D721Med (cell line): ENCODE measurements around the gene FOXC1.

Experiments
- DNase-seq: peaks from one replicate; pipeline ENCODE4 v3.0.0; 2011; ENCODE audit warnings: low spot score; ENCODE audit not compliant: insufficient read length
- FAIRE-seq: peaks from 2 replicates; lab custom pipeline; 2011; peaks lifted over from hg19 to GRCh38; lab: Jason Lieb, UNC
- CTCF ChIP-seq: IDR thresholded peaks from 2 replicates; pipeline ENCODE4 v1.5.1; 2012; ENCODE audit warnings: mild to moderate bottlenecking, control low read depth; ENCODE audit not compliant: insufficient read depth; ENCODE audit errors: missing control alignments

The FOXC1 gene

DNA sequence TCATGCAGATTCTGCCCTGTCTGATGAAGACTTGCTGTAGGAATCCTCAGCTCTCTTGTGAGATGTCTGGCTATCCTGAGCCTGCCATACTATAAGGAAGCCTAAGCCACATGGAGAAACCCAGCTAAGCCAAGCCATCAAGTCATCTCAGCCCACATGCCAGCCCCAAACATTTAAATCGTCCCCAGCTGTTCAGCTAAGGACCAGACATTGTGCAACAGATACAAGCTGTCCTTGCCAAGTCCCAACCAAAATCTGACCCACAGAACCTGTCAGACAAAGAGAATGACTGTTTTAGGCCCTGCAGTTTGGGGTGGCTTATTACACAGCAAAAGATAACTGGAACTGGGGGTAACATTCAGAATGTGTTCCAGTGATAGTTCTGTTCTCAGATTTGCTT is 36.8 kb upstream of the FOXC1 start:
- TF ChIP-seq CTCF: no peak
- no peak for FAIRE-seq
- DNase-seq: no peak

DNA sequence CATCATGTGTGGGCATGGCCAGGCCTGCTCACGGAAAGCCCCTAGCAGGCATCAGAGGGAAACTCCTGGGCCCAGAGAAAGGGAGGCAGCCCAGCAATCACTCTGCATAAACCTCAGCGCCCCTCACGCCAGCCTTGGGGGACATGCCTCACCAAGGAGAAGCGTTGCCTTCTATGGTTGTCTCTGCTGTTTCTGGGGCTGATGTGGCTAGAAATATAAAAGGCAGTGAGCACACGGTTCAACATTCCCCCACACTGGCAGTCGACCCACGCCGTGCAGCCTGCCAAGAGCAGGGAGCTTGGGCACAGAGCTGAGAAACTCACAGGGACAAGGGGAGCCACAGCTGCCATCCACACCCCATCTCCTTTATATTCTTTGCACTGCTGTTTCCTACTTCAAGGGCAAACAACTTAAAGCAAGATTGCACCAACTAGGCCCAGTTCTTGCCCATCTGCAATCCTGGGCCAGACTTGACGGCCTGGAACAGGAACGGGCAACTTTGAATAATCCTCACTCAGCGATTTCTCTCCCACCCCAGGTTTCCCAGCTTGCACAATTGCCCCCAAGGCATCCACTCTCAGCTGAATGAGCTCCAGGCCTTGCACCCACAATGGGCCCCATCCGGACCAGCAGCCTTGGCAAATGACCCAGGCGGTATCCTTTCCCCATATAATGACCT is 35.5 kb upstream of the FOXC1 start:
- TF ChIP-seq CTCF: no peak
- DNase-seq (no peak), FAIRE-seq (no peak)

DNA sequence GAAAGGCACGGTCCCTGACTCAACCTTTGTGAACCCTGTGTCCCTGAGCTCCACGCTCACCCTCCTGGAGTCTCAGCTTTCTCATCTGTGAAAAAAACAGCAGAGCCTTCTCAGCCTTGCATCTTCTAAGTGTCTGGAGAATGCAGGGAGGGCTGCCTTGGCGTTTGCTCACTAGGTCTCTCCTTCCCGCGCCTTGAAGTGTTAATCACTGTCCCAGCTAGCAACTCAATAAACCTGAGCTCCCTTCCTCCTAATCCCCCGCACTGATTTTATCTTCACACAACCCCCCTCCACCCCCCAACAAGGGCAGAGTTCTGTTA is 34.9 kb upstream of the FOXC1 start:
- no peak for TF ChIP-seq CTCF
- DNase-seq (no peak), FAIRE-seq (no peak)

GRCh38 chr6:1575210-1576041 is 34.3 kb upstream of the FOXC1 start:
- DNase-seq: no peak
- no peak for TF ChIP-seq CTCF
- FAIRE-seq: no peak

- DNase-seq: no peak
- no peak for FAIRE-seq
- TF ChIP-seq CTCF: no peak
Measured at GRCh38 chr6:1576166-1576565, 33.5 kb upstream of the FOXC1 start.

DNA sequence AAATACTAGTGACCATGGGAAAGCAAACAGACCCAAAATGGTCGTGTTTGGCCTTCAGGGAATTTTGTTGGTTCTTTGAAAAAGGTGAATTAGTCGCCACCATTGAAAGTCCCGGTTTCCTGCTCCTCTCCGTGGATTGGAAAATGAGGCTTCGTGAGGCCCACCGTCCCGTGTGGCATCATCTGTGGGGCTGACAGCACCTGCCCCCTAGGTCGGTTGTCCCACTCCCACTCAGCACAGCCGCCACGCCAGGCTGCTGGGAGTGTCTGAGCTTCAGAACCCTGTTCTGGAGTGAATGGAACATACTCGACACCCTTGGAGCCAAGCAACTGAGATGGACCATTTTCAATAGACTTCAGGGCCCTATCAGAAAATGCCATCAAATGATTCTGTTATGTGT is 33.0 kb upstream of the FOXC1 start:
- DNase-seq: no peak
- no peak for TF ChIP-seq CTCF
- no peak for FAIRE-seq

GRCh38 chr6:1577146-1577680 is 32.5 kb upstream of the FOXC1 start:
- FAIRE-seq (no peak), DNase-seq (no peak)
- TF ChIP-seq CTCF: no peak
